Measurements from ENCODE around the gene SLC17A4.

Gene SLC17A4

GRCh38 chr6:25726122-25726911, 28.2 kb upstream of the SLC17A4 start:
- H3K4me2 ChIP-seq, result no peak overlapping the region
- no peak for TF ChIP-seq Cebpa-rat (IDR thresholded peaks at IDR 0.05)
- no peaks in the 10 kb centered on the region for H3K36me3 ChIP-seq
- no peak overlapping the region for H3K27ac ChIP-seq
- H3K4me1 ChIP-seq, result no peaks in the 10 kb centered on the region
- H3K9me3 ChIP-seq (replicated peaks in 1 of 11), result peaks cover 0 to 22% (median 12%) of the 10 kb centered on the region in 11 experiments; a peak in 14 of 22 replicates
- H3K27me3 ChIP-seq, result no peaks in the 10 kb centered on the region
- no peak overlapping the region for H3K9ac ChIP-seq
- no peaks in the 10 kb centered on the region for H4K20me1 ChIP-seq
- H3K4me3 ChIP-seq, result no peak overlapping the region

- no peak overlapping the region for H3K4me2 ChIP-seq
- no peaks in the 10 kb centered on the region for H3K27me3 ChIP-seq
- H3K9ac ChIP-seq, result no peak overlapping the region
- H3K4me3 ChIP-seq, result no peak overlapping the region
- H3K27ac ChIP-seq, result no peak overlapping the region
- no peaks in the 10 kb centered on the region for H4K20me1 ChIP-seq
- no peak for TF ChIP-seq Cebpa-rat (IDR thresholded peaks at IDR 0.05)
- H3K9me3 ChIP-seq (replicated peaks in 1 of 11), result peaks cover 3 to 27% (median 18%) of the 10 kb centered on the region in 11 experiments; a peak in 20 of 22 replicates
- no peaks in the 10 kb centered on the region for H3K4me1 ChIP-seq
- H3K36me3 ChIP-seq, result no peaks in the 10 kb centered on the region
Measured at GRCh38 chr6:25727028-25727427, 27.5 kb upstream of the SLC17A4 start.

GRCh38 chr6:25730907-25731306, 23.6 kb upstream of the SLC17A4 start:
- peaks cover 14 to 35% (median 24%) of the 10 kb centered on the region in 11 experiments; a peak in 21 of 22 replicates for H3K9me3 ChIP-seq (replicated peaks in 1 of 11)
- TF ChIP-seq Cebpa-rat (IDR thresholded peaks at IDR 0.05), result no peak
- H3K4me3 ChIP-seq, result no peak overlapping the region
- H3K4me1 ChIP-seq, result no peaks in the 10 kb centered on the region
- no peak overlapping the region for H3K4me2 ChIP-seq
- no peaks in the 10 kb centered on the region for H3K27me3 ChIP-seq
- no peak overlapping the region for H3K27ac ChIP-seq
- no peaks in the 10 kb centered on the region for H3K36me3 ChIP-seq
- no peak overlapping the region for H3K9ac ChIP-seq
- no peaks in the 10 kb centered on the region for H4K20me1 ChIP-seq

- TF ChIP-seq Cebpa-rat (IDR thresholded peaks at IDR 0.05), result no peak
- Histone ChIP-seq H3K36me3 (no peaks in the 10 kb centered on the region), H3K27me3 (no peaks in the 10 kb centered on the region), H3K4me1 (no peaks in the 10 kb centered on the region), H3K4me2 (no peak overlapping the region), H3K9ac (no peak overlapping the region), H3K4me3 (no peak overlapping the region), H4K20me1 (no peaks in the 10 kb centered on the region), H3K9me3 (replicated peaks in 1 of 11) (peaks cover 13 to 35% (median 23%) of the 10 kb centered on the region in 11 experiments; a peak in 21 of 22 replicates), H3K27ac (no peak overlapping the region)
Measured at GRCh38 chr6:25731721-25732120, 22.8 kb upstream of the SLC17A4 start.

- Histone ChIP-seq H3K27me3 (no peaks in the 10 kb centered on the region), H3K4me2 (no peak overlapping the region), H3K9me3 (replicated peaks in 1 of 11) (peaks cover 22 to 39% (median 30%) of the 10 kb centered on the region in 11 experiments), H3K4me3 (no peak overlapping the region), H3K9ac (no peak overlapping the region), H4K20me1 (no peaks in the 10 kb centered on the region), H3K27ac (no peak overlapping the region), H3K4me1 (no peaks in the 10 kb centered on the region), H3K36me3 (no peaks in the 10 kb centered on the region)
- TF ChIP-seq Cebpa-rat (IDR thresholded peaks at IDR 0.05), result no peak
Measured at GRCh38 chr6:25732468-25733198, 21.9 kb upstream of the SLC17A4 start.

- Histone ChIP-seq H4K20me1 (no peaks in the 10 kb centered on the region), H3K27me3 (no peaks in the 10 kb centered on the region), H3K27ac (no peak overlapping the region), H3K36me3 (no peaks in the 10 kb centered on the region), H3K4me3 (no peak overlapping the region), H3K4me1 (no peaks in the 10 kb centered on the region), H3K4me2 (no peak overlapping the region), H3K9ac (no peak overlapping the region), H3K9me3 (replicated peaks in 1 of 11) (peaks cover 28 to 43% (median 36%) of the 10 kb centered on the region in 11 experiments)
- no peak for TF ChIP-seq Cebpa-rat (IDR thresholded peaks at IDR 0.05)
Measured at GRCh38 chr6:25735261-25735660, 19.3 kb upstream of the SLC17A4 start.

GRCh38 chr6:25743868-25744267, 10.7 kb upstream of the SLC17A4 start:
- no peak overlapping the region for H3K4me2 ChIP-seq
- H3K4me1 ChIP-seq, result peaks cover 0 to 4% (median 0%) of the 10 kb centered on the region in 10 experiments; a peak in 2 of 20 replicates
- no peak overlapping the region for H3K4me3 ChIP-seq
- H3K36me3 ChIP-seq, result no peaks in the 10 kb centered on the region
- no peak for TF ChIP-seq Cebpa-rat (IDR thresholded peaks at IDR 0.05)
- H3K27ac ChIP-seq, result no peak overlapping the region
- H3K9me3 ChIP-seq (replicated peaks in 1 of 11), result peaks cover 4 to 13% (median 10%) of the 10 kb centered on the region in 11 experiments; a peak in 12 of 22 replicates
- H4K20me1 ChIP-seq, result no peaks in the 10 kb centered on the region
- no peak overlapping the region for H3K9ac ChIP-seq
- H3K27me3 ChIP-seq, result no peaks in the 10 kb centered on the region

GRCh38 chr6:25745836-25746235, 8.7 kb upstream of the SLC17A4 start:
- peaks cover 0 to 6% (median 1%) of the 10 kb centered on the region in 10 experiments; a peak in 6 of 20 replicates for H3K4me1 ChIP-seq
- peak in 2 of 11 experiments; percentile 45 to 55; a peak in 2 of 22 replicates for TF ChIP-seq Cebpa-rat (IDR thresholded peaks at IDR 0.05)
- H3K4me3 ChIP-seq, result no peak overlapping the region
- no peak overlapping the region for H3K4me2 ChIP-seq
- H3K27me3 ChIP-seq, result no peaks in the 10 kb centered on the region
- H3K27ac ChIP-seq, result no peak overlapping the region
- H3K36me3 ChIP-seq, result no peaks in the 10 kb centered on the region
- peaks cover 4 to 13% (median 10%) of the 10 kb centered on the region in 11 experiments; a peak in 12 of 22 replicates for H3K9me3 ChIP-seq (replicated peaks in 1 of 11)
- H4K20me1 ChIP-seq, result no peaks in the 10 kb centered on the region
- H3K9ac ChIP-seq, result no peak overlapping the region

- H3K36me3 ChIP-seq, result no peaks in the 10 kb centered on the region
- no peaks in the 10 kb centered on the region for H4K20me1 ChIP-seq
- no peak for TF ChIP-seq Cebpa-rat (IDR thresholded peaks at IDR 0.05)
- peaks cover 0 to 6% (median 3%) of the 10 kb centered on the region in 11 experiments; a peak in 11 of 22 replicates for H3K9me3 ChIP-seq (replicated peaks in 1 of 11)
- no peak overlapping the region for H3K27ac ChIP-seq
- H3K9ac ChIP-seq, result no peak overlapping the region
- no peaks in the 10 kb centered on the region for H3K27me3 ChIP-seq
- no peak overlapping the region for H3K4me2 ChIP-seq
- no peak overlapping the region for H3K4me3 ChIP-seq
- peaks cover 0 to 6% (median 1%) of the 10 kb centered on the region in 10 experiments; a peak in 6 of 20 replicates for H3K4me1 ChIP-seq
Measured at GRCh38 chr6:25746968-25747367, 7.6 kb upstream of the SLC17A4 start.
